Dermis blood vessel endothelial cell (primary cell): Measurements from ENCODE around the gene CFL2. TPM values are rescaled to one million over a fixed set of nuclear protein-coding genes. Genes with fewer than 3 reads are reported as not detected.
"Not testable (repeated sequence)": the region's sequence is repeated elsewhere in the genome, so short reads cannot be mapped to it uniquely, and the experiment has no call there.

Experiments
- DNase-seq: peaks from one replicate; pipeline ENCODE4 v3.0.0; 2010
- total RNA-seq: library from RNA; depleted of rRNA; stranded (reverse); fragments of >200 nt; gene quantifications from 2 replicates; pipeline ENCODE4 v1.2.3, GENCODE V29; 2014

CFL2 gene
- total RNA-seq: 44.9 and 135 TPM in 2 replicates

DNA sequence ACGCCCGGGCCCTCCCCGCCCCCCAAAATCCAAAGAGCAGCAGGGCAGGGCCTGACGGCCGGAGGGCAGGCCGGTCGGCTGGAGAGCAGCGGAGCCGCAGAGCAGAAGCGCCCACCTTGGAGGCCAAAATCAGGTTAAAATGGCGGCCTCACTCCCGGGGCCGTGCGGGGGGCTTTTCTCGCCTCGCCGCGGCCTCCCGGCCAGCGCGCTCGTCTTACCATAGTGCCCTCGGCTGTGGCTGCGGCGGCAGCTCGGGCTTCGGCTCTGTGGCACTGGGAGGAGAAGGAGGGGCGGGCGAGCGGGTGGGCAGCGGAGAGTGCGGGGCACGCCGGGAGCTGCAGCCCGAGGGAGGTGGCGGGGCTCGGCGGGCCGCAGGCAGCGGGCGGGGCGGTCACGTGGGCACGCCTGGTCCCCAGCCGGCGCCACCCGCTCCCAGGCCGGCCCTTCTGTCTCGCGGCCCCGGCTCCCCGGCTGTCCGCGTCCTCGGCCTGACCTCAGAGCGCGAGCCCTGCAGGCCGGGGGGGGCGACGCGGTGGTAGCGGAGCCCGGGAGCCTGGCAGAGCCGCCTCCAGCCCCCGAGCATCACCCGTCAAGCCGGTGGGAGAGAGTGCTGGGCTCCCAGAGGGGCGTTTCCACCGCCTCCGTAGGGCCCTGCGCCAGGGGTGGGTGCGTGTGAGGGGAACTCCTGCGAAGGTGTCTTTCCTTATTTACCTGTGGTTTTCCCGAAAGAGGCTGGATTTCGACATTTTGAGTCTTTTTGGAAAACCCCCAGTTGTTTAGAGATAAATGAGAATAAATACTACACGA lies at the start of gene CFL2:
Gene CFL2 (minus strand): TSS at position 274 of the 807 bp plus-strand sequence. CDS start 53 bp downstream, at position 221.
- DNase-seq: peak; percentile 82

DNA sequence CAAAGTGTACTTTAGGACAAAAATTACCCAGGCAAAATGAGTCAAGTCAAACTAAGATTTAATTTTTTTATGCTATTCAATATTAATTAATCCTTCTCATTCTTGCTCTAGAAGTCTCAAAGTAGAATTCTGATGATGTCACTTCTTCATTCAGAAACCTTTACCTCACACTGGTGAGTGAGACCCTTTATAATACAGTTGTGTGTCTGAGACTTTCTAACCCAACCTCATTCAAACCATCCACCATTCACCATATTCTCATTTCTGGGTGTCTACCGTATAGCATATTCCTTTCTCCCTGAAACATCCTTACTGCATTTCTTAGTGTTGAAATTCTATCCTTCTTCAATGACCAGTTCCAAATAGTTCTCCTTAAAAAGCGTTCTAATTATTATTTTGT lies 40.8 kb upstream of the CFL2 start:
- no peak for DNase-seq

DNA sequence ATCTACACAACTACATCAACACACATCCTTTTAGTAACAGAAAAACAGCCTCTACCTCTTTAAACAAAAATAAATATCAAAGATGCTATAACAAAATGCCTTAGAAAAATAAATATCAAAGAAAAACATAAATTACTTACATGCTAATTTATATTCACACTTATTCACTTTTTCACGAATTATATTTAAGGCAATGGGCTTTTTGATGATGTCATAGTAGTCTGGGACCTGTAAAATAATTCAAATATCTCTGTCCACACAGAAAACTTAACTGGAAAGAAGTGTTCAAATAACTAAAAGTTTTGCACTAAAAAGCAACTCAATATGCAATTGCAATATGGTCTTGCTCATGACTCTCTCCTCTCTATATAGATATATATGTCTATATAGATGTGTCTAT lies 40.3 kb upstream of the CFL2 start:
- DNase-seq: no peak

DNA sequence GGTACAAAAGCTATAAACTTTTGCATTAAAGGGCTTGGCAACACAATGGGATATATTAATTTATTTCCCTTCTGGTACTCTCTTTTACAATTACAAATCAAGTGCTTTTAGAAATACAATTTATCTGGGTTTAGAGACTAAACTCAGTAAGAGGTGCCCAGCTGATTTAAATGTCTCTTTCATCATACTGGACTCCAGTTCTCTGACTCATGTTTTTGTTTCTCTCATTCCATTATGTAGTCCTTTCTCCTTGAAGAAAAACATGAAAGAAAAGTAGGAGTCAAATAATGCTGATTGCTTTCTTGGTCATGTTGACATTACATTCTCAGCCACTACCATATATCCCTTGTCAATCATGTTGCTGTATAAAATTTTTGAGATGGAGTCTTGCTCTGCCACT lies 36.3 kb upstream of the CFL2 start:
- peak; percentile 2 for DNase-seq

DNA sequence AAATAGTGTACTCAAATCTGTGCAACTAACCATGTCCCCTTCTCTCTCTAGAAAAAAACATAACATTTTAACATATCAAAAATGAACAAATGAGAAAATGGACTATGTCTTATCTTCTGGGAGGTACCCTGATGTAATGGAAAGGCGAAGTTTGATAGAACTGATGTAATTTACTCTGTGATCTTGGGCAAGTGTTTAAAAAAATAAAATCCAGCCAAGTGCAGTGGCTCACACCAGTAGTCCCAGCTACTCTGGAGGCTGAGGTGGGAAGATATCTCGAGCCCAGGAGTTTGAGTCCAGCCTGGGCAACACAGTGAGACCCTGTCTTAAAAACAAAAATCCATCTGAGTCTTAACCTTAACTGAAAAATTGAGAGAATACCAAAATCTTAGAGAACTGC lies 35.8 kb upstream of the CFL2 start:
- no peak for DNase-seq

DNA sequence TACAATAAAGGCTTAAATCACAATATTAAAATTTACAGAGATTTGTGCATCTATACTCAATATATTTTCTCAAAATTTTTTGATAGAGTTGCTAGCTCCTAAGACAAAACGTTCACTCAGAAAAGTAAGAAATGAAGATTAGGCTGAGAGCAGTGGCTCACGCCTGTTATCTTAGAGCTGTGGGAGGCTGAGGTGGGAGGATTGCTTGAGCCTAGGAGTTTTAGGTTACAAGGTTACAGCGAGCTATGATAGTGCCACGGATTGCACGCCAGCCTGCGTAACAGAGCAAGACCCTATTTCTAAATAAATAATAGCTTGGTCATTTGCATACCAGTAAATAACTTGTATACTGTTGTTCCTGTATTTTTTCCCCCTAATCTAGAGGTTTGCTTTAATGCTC lies 35.0 kb upstream of the CFL2 start:
- no peak for DNase-seq

DNA sequence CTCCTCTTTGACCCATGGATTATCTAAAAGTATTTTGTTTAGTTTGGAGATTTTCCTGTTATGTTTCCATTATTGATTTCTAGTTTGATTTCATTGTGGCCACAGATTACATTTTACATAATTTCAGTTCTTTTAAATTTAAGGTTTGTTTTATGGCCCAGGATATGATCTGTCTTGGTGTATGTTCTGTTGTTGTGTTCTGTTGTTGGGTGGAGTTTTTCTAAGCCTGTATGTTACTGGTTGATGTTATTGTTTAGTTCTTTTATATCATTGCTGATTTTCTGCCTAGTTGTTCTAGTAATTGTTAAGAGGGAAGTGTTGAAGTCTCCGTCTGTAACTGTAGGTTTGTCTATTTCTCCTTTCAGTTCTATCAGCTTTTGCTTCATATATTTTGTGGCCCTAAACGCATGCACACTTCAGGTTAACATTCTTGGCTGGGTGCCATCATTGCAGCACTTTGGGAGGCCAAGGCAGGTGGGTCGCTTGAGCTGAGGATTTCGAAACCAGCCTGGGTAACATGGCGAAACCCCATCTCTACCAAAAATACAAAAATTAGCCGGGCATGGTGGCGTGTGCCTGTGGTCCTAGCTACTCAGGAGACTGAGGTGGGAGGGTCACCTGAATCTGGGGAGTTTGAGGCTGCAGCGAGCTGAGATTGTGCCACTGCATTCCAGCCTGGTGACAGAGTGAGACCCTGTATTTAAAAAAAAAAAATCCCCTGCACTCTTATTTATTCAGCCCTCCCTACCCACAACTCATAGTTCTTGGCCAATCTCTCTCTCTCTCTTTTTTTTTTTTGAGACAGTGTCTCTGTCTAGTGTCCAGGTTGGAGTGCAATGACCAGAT lies 28.1 kb upstream of the CFL2 start:
- no peak for DNase-seq

DNA sequence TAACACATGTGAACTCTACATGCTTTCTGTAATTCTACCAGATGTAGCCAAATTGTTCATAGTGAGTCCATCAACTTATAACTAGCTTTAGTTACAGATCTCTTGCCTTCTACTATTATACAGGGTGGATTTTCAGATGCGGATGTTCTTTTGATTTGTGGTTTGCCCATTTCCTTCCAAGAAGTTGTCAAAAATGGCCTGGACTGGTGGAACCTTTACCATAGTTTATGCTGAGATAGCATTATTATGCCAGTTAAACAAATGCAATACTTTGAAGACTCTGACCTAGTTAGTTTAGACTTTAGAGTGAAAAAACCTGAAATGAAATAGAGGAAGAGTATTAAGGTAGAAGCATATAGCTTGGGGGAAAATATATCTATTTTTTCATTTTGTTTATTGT lies 27.4 kb upstream of the CFL2 start:
- no peak for DNase-seq

DNA sequence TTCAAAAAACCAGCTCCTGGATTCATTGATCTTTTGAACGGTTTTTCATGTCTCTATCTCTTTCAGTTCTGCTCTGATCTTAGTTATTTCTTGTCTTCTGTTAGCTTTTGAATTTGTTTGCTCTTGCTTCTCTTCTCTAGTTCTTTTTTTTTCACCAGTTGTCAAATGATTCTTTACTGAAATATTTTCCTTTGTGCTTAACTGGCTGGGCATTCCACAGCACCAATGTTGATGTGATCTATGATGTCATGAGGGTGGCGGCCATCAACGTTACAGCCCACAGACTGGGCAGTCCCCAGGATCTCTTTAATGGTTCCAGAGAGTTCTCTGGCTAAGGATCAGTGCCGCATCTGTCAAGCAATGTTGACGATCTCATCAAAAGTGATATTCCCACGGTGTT lies 25.7 kb upstream of the CFL2 start:
- not testable (repeated sequence) for DNase-seq

DNA sequence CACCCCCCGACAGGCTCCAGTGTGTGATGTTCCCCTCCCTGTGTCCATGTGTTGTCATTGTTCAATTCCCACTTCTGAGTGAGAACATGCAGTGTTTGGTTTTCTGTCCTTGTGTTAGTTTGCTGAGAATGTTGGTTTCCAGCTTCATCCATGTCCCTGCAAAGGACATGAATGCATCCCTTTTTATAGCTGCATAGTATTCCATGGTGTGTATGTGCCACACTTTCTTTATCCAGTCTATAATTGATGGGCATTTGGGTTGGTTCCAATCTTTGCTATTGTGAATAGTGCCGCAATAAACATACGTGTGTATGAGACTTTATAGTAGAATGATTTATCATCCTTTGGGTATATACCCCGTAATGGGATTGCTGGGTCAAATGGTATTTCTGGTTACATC lies 22.7 kb upstream of the CFL2 start:
- not testable (repeated sequence) for DNase-seq

DNA sequence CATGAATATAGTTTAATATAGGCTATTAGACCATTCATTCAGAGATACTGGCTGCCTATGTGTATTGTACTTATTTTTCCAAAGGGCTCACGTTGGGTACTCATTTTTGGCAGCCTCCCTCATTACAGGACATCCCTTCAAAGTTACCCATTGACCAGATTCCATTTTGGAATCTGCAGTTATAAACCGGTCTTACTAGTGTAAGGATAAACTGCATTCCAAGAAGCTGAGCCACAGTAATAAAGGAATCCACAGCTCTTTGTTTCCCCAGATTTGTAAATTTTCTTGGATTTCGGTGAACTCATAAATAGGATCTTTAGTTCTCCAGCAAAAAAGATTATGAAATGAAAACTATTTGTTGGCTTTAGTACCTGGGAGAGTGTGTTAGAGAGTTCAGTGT lies 18.9 kb upstream of the CFL2 start:
- DNase-seq: no peak

DNA sequence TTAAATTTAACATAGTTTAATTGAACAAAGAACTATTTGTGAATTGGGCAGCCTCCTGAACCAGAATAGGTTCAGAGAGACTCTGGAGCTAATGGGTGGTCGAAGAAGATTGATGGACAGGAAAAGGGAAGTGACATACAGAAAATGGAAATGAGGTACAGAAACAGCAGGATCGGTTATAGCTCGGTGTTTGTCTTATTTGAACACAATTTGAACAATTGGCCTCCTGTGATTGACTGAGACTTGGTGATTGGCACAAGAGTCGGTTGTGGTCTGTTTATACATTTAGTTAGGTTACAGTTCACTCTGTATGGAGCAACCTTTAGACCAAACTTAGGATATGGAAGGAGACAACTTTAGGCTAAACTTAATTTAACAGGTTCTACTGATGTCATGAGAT lies 18.4 kb upstream of the CFL2 start:
- no peak for DNase-seq

DNA sequence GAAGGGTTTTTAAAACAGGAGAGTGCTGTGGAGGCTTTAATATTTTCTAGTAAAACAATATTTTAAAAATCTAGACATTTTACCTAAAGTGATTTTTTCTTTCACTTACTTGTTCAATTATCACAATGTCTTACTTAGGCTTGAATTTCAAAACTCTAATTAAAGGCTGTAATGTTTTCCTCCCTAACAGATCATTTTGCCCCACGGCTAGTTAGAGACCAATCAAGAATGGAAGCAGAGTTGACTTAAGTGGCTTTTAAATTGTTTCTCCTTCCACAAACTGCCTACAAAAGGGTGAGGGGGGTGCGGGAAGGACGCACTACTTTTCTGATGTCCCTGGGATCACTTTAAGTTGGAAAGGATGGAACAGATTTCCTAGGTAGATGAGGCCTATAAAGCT lies 9.5 kb upstream of the CFL2 start:
- no peak for DNase-seq

DNA sequence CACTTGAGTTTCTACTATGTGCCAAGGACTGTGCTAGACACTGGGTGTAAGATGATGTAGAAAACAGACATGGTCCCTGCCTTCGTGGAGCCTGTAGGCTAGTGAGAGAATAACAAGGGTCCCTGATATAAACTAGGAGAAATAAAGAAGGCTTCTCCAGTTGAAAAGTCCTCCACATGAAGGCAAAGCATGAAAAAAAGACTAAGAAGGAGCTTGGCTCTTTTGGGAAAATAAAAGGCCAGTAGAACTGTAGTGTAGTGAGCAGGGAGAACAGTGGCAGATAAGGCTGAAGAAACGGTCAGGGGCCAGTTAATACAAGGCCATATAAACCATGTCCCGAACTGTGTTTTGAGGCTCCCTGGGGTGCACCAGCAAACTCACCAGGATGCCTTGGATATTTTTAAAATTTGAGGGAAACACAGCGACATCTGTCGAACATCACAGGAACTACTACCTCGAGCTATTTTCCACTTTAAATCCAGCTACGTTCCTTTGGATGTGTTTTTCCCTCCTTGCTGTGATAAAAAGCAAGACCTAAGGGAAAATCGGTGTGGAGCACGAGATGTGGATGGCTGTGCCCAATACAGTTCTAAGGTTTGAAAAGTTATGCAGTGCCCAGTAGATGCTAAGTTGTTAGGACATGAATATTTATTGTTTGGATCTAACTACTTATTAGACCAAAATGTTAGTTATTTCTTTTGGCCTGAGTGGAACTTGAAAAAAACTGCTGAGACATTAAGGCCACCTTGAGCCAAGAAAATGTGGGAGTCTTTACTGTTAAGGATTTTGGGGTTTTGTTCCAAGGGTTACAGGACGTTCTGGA lies 8.5 kb upstream of the CFL2 start:
- DNase-seq: peak; percentile 78

DNA sequence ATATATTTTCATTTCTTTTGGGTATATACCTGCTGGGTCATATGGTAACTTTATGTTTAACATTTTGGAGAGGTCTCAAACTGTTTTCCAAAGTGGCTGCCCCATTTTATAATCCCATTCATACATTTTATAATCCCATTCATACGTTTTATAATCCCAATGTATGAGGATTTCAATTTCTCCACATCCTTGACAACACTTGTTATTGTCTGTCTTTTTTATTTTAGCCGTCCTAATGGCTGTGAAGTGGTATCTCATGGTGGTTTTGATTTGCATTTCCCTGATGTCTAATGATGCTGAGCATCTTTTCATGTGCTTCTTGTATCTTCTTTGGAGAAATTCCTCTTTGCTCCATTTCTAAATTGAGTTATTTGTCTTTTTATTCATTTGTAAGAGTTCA lies 6.7 kb upstream of the CFL2 start:
- DNase-seq: no peak

DNA sequence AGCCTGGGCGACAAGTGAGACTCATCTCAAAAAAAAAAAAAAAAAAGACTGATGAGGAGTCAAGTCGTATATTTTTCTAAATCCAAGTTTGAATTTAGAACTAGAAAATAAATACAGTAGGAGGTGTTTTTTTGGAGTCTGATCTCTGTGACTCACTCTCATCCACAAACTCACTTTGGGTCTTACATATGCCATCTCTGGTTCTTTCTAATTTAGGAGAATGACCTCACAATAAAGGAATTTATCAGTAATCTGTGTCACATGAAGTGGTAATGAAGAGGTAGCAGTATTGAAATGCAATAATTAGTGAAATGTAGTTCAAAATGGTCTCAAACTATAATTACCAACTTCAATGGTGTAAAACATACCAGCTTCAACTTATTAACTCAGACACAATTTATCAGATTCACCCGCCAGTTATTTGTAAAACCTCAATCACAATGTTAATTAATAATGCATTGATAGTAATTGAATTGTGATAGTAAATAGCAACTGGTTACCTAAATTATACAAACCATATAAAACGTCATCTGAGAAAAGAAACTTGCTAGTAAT lies 4.4 kb upstream of the CFL2 start:
- no peak for DNase-seq

DNA sequence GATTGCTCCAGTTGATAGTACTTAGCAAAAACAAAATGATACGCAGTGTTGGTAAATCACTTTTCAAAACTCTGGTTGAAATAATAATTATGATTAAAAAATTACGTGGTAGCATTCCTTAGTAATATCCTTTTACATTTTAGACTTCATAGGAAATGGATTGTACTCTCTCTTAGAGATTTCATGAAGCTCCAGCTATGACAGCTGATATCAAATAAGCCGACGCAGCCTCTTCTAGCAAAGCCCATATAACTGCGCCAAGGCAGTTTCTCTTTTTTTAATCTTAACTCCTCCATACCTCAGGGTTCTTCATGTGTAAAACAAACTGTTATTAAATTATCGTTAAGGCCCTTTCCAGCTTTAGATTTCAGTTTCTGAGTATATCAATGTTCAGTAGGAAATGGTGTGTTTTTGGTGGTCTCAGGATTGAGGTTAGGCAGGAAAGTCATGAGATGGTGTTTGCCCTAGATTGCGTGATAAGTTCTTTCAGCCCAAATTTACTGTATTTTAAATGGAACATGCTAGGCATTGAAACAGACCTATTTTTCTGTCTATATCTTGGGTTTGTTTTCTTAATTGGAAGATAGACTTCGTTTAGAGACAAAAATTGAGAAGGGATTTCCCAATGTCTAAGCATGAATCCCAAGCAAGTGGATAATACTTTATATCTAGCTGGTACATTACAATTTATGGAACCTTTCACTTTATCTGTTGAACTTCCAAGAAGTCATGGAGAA lies 902 bp upstream of the CFL2 start:
- DNase-seq: no peak

DNA sequence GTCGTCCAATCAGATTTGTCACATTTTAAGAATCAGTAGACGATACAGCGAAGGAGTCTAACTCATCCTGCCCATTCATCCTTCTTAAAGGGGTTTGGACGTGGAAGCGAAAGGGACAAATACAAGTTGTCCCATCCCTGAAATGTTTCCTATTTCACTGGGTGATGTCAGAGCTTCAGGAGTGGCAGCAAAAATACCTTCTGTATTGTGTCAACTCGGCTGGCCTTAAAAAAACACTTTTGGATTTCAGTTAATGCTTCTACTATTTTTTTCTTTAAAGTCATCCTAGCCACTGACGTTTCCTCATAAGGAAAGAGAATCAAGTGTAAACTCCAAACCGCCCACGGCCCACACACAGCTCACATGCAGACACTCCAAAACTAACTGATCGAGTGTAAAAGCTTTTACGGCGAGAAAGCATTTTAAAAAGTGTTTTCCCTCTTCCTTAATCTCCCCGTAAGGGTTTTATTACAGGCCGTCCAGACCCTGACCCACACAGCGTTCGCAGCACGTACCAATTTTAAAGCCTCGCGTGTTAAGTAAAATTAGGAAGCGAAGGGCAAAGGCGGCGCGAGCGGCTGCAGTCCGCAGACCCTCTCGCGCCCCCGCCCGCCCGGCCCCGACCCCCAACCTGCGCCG lies 593 bp downstream of the CFL2 start:
- peak; percentile 62 for DNase-seq

DNA sequence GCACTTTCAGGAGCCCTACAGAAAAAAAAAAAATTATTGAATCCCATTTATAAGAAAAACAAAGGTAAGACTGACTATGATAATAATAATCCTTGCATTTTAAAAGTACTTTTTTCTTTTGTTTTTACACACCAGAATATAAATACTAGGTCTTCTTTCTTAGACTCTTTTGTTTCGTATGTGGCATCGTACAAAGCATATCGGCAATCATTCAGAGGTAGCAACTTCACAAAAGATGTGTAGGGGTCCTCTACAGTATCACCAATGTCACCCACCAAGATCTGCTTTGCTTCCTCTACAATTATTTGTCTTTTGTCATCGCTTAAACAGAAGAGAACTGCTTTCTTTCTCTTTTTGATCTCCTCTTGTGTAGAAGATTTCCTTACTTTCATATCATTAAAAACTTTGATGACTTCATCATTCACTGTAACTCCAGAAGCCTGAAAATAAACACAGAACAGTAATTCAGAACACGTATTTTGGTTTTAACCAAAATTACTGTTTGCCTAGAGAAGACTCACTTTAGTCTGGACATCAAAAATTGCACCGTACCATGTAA lies 1.2 kb downstream of the CFL2 start:
- DNase-seq: no peak

DNA sequence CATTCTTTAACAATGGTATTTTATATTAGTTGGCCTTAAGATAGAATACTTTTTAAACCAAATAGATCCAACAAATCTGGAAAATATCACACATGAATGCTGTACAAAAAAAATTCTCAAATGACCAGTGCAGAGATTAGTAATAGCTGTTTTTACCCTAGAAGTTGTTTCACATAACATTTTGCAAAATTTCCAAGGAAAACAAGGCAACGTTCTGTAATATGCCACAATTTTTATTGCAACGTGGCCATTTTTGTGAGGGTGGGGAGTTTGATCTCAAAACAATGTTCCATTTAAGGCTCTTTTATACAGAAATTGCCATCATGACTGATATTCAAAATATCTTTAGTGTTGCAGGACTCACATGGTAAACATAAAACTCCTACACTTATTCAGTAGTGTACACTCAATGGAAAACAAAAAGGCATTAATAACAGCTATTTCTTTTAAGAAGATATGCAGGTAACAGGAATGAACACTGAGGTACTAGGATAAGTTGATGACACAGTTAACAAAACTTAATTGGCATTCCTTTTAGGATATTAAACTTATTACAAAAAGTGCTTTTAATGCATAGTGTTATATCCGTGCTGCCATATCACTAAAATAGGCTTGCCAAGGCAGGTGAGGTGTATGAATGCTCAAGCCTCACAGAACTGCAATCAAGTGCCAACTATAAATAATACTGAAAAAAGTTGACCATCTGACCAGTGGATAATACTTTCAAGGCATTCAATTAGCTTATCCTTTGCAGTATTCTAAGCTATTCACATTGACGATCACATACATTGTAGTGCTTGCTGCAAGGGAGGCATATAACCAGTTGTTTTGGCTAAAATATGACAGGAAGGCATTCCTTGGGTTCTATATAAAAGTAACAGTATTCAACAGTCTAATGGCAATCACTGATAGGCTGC lies 2.3 kb downstream of the CFL2 start:
- no peak for DNase-seq
